H9 (cell line): ENCODE data around the gene C1QTNF9B. TPM values are rescaled to one million over a fixed set of nuclear protein-coding genes. Genes with fewer than 3 reads are reported as not detected.

ENCODE experiments used
- DNase-seq: peaks from one replicate; pipeline ENCODE4 v3.0.0-alpha.2; 2017
- H2AFZ ChIP-seq: one replicate; pipeline ENCODE4 v1.6.1; 2013; ENCODE audit warnings: mild to moderate bottlenecking, low read length, control low read depth, moderate library complexity
- H2AK5ac ChIP-seq: 2 replicates; pipeline ENCODE4 v1.6.1; 2013; ENCODE audit warnings: low read length, control low read depth, mixed read lengths; ENCODE audit not compliant: insufficient read length
- H2BK120ac ChIP-seq: one replicate; pipeline ENCODE4 v1.6.1; 2013; ENCODE audit warnings: low read depth, mild to moderate bottlenecking, low read length, control low read depth, inconsistent platforms; ENCODE audit not compliant: poor library complexity, severe bottlenecking
- H2BK12ac ChIP-seq: 2 replicates; pipeline ENCODE4 v1.6.1; 2013; ENCODE audit warnings: low read length, control low read depth, mixed read lengths, low read depth; ENCODE audit not compliant: insufficient read length
- H2BK15ac ChIP-seq: 2 replicates; pipeline ENCODE4 v1.6.1; 2013; ENCODE audit warnings: low read depth, low read length, control low read depth
- H2BK20ac ChIP-seq: one replicate; pipeline ENCODE4 v1.6.1; 2013; ENCODE audit warnings: low read depth, mild to moderate bottlenecking, low read length, control low read depth, inconsistent platforms; ENCODE audit not compliant: poor library complexity, severe bottlenecking
- H2BK5ac ChIP-seq: 2 replicates; pipeline ENCODE4 v1.6.1; 2013; ENCODE audit warnings: low read length, control low read depth, mixed read lengths; ENCODE audit not compliant: insufficient read length
- H3K14ac ChIP-seq: 2 replicates; pipeline ENCODE4 v1.6.1; 2013; ENCODE audit warnings: low read length, control low read depth; ENCODE audit not compliant: insufficient read depth
- H3K18ac ChIP-seq: 2 replicates; pipeline ENCODE4 v1.6.1; 2013; ENCODE audit warnings: low read depth, mild to moderate bottlenecking, mixed read lengths, low read length, control low read depth; ENCODE audit not compliant: insufficient read length
- H3K23ac ChIP-seq: 2 replicates; pipeline ENCODE4 v1.6.1; 2013; ENCODE audit warnings: low read length, control low read depth, mixed read lengths, low read depth; ENCODE audit not compliant: insufficient read length
- H3K23me2 ChIP-seq: 2 replicates; pipeline ENCODE4 v1.6.1; 2013; ENCODE audit warnings: low read depth, mild to moderate bottlenecking, mixed read lengths, low read length, control low read depth; ENCODE audit not compliant: insufficient read length, poor library complexity, severe bottlenecking
- H3K27ac ChIP-seq: 2 replicates; pipeline ENCODE4 v1.5.1; 2013; ENCODE audit warnings: low read length, control low read depth, mixed read lengths, low read depth; ENCODE audit not compliant: insufficient read length
- H3K27me3 ChIP-seq: 2 replicates; pipeline ENCODE4 v1.6.1; 2013; ENCODE audit warnings: low read length, control low read depth, inconsistent platforms; ENCODE audit not compliant: insufficient read depth
- H3K4ac ChIP-seq: 2 replicates; pipeline ENCODE4 v1.6.1; 2013; ENCODE audit warnings: low read depth, mild to moderate bottlenecking, control low read depth, inconsistent platforms, low read length, moderate library complexity
- H3K4me1 ChIP-seq: 2 replicates; pipeline ENCODE4 v1.6.1; 2013; ENCODE audit warnings: low read length, control low read depth, inconsistent platforms; ENCODE audit not compliant: insufficient read depth
- H3K4me2 ChIP-seq: 2 replicates; pipeline ENCODE4 v1.6.1; 2013; ENCODE audit warnings: low read length, control low read depth, mixed read lengths; ENCODE audit not compliant: insufficient read length, insufficient read depth
- H3K56ac ChIP-seq: 2 replicates; pipeline ENCODE4 v1.6.1; 2013; ENCODE audit warnings: low read depth, mild to moderate bottlenecking, mixed read lengths, low read length, control low read depth; ENCODE audit not compliant: insufficient read length
- H3K79me1 ChIP-seq: 2 replicates; pipeline ENCODE4 v1.6.1; 2013; ENCODE audit warnings: low read depth, mild to moderate bottlenecking, moderate library complexity, low read length, control low read depth, inconsistent platforms; ENCODE audit not compliant: insufficient read depth, poor library complexity, severe bottlenecking
- H3K79me2 ChIP-seq: 2 replicates; pipeline ENCODE4 v1.6.1; 2013; ENCODE audit warnings: low read length, control low read depth, inconsistent platforms; ENCODE audit not compliant: insufficient read depth
- H3K9ac ChIP-seq: 2 replicates; pipeline ENCODE4 v1.6.1; 2013; ENCODE audit warnings: low read length, control low read depth, mixed read lengths; ENCODE audit not compliant: insufficient read length; ENCODE audit errors: extremely low read depth
- H3K9me3 ChIP-seq: one replicate; pipeline ENCODE4 v1.6.1; 2013; ENCODE audit warnings: low read depth, low read length, inconsistent platforms; ENCODE audit not compliant: control insufficient read depth
- H3T11ph ChIP-seq: one replicate; pipeline ENCODE4 v1.6.1; 2013; ENCODE audit warnings: mild to moderate bottlenecking, low read length, control low read depth, inconsistent platforms
- H4K20me1 ChIP-seq: one replicate; pipeline ENCODE4 v1.6.1; 2013; ENCODE audit not compliant: control insufficient read depth, insufficient read length, insufficient read depth
- H4K5ac ChIP-seq: 2 replicates; pipeline ENCODE4 v1.6.1; 2013; ENCODE audit warnings: low read depth, mild to moderate bottlenecking, mixed read lengths, low read length, control low read depth; ENCODE audit not compliant: insufficient read length
- H4K8ac ChIP-seq: replicated peaks from 2 replicates; pipeline ENCODE4 v1.6.1; 2013; ENCODE audit warnings: low read length, control low read depth, mixed read lengths, low read depth; ENCODE audit not compliant: insufficient read length
- H4K91ac ChIP-seq: 2 replicates; pipeline ENCODE4 v1.6.1; 2013; ENCODE audit warnings: low read depth, mild to moderate bottlenecking, moderate library complexity, mixed read lengths, low read length, control low read depth; ENCODE audit not compliant: insufficient read length
- H3K27ac Mint-ChIP-seq, 3 experiments: 2 replicates in 2 of 3; 3 replicates in 1 of 3; pipeline ENCODE4 v1.8.0; 2020 to 2021; ENCODE audit warnings: mixed read lengths in 3 of 3, mild to moderate bottlenecking in 1 of 3, moderate library complexity in 1 of 3
- H3K27me3 Mint-ChIP-seq: 2 replicates; pipeline ENCODE4 v1.8.0; 2021; ENCODE audit warnings: low read depth, mild to moderate bottlenecking, moderate library complexity, mixed read lengths
- H3K36me3 Mint-ChIP-seq, 3 experiments: 2 replicates in 2 of 3; 3 replicates in 1 of 3; pipeline ENCODE4 v1.8.0; 2020 to 2021; ENCODE audit warnings: low read depth in 3 of 3, mixed read lengths in 3 of 3; ENCODE audit not compliant: insufficient read depth in 1 of 3
- H3K4me1 Mint-ChIP-seq, 2 experiments: 2 replicates each; pipeline ENCODE4 v1.8.0; 2020; ENCODE audit warnings: mixed read lengths in 2 of 2
- H3K4me3 Mint-ChIP-seq, 2 experiments: 2 replicates in 1 of 2; 3 replicates in 1 of 2; pipeline ENCODE4 v1.8.0; 2020 to 2021; ENCODE audit warnings: mild to moderate bottlenecking in 2 of 2, mixed read lengths in 2 of 2, moderate library complexity in 1 of 2
- H3K9me3 Mint-ChIP-seq, 2 experiments: 2 replicates in 1 of 2; 3 replicates in 1 of 2; pipeline ENCODE4 v1.8.0; 2020; ENCODE audit warnings: mild to moderate bottlenecking in 2 of 2, mixed read lengths in 2 of 2, moderate library complexity in 1 of 2
- WGBS: extraction: QIAGEN DNeasy Blood & Tissue Kit; methylation state at CpG from one replicate; pipeline ENCODE4 v1.1.7; 2013; ENCODE audit warnings: missing lambda C conversion rate, low lambda C conversion rate, mixed read lengths; ENCODE audit not compliant: insufficient read length; ENCODE audit errors: extremely low coverage; 5-methylcytosine and 5-hydroxymethylcytosine counted together
- total RNA-seq: library from RNA; stranded (reverse); gene quantifications from 2 replicates; pipeline ENCODE4 v1.2.1, GENCODE V29; 2021
- TF ChIP-seq, protein P1 (sequence below): fragments of 200-600 bp; sonication (generic); conservative IDR thresholded peaks from 3 replicates; pipeline ENCODE4 v1.8.0; 2021; ENCODE audit warnings: antibody characterized with exemption, mild to moderate bottlenecking

C1QTNF9B gene
- total RNA-seq, 1 experiment from 2014 or later = not detected

DNA sequence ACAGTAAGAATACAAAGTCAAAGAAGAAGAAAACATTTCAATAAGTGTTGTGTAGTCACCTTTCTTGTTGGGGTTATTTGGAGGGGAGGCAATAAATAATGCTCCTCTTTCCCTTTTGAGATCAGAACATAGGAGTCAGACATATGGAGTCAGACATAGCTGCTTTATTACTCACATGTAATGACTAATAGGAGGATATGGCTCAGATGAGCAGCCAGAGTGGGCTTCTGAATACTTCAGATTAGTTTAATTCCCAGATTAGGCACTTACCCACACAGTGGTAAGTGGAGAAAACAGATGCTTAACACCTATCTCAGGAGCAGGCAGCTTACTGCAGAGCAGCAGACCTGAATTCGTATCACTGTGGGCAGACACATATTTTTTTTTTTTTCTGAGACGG lies 31.7 kb upstream of the C1QTNF9B start:
- Histone ChIP-seq H2BK12ac (no peak overlapping the region), H3K4ac (no peak overlapping the region), H2BK5ac (no peak overlapping the region), H2AK5ac (no peak overlapping the region), H4K20me1 (no peaks in the 10 kb centered on the region), H3K79me2 (peaks cover 2% of the 10 kb centered on the region; the same call in 1 of the 2 replicates), H3K79me1 (no peaks in the 10 kb centered on the region), H3K56ac (no peak overlapping the region), H3K4me1 (no peaks in the 10 kb centered on the region), H3T11ph (no peak overlapping the region), H3K14ac (no peak overlapping the region), H3K9me3 (no peaks in the 10 kb centered on the region), H3K27ac (no peak overlapping the region), H2AFZ (no peak overlapping the region), H4K5ac (no peak overlapping the region), H4K91ac (no peak overlapping the region), H3K23ac (no peak overlapping the region), H3K9ac (no peak overlapping the region), H3K4me2 (no peak overlapping the region), H2BK20ac (no peak overlapping the region), H2BK15ac (no peak overlapping the region), H3K18ac (no peak overlapping the region), H2BK120ac (no peak overlapping the region), H3K27me3 (no peaks in the 10 kb centered on the region), H4K8ac (no peak overlapping the region), H3K23me2 (no peaks in the 10 kb centered on the region)
- DNase-seq = no peak
- H3K9me3 Mint-ChIP-seq = no peaks in the 10 kb centered on the region
- H3K4me3 Mint-ChIP-seq = no peak overlapping the region
- no CpG with 5 or more reads among the region's 2 CpGs for whole genome bisulfite sequencing
- H3K36me3 Mint-ChIP-seq = no peaks in the 10 kb centered on the region
- H3K27me3 Mint-ChIP-seq = no peaks in the 10 kb centered on the region
- TF ChIP-seq, protein P1, sequence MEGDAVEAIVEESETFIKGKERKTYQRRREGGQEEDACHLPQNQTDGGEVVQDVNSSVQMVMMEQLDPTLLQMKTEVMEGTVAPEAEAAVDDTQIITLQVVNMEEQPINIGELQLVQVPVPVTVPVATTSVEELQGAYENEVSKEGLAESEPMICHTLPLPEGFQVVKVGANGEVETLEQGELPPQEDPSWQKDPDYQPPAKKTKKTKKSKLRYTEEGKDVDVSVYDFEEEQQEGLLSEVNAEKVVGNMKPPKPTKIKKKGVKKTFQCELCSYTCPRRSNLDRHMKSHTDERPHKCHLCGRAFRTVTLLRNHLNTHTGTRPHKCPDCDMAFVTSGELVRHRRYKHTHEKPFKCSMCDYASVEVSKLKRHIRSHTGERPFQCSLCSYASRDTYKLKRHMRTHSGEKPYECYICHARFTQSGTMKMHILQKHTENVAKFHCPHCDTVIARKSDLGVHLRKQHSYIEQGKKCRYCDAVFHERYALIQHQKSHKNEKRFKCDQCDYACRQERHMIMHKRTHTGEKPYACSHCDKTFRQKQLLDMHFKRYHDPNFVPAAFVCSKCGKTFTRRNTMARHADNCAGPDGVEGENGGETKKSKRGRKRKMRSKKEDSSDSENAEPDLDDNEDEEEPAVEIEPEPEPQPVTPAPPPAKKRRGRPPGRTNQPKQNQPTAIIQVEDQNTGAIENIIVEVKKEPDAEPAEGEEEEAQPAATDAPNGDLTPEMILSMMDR = no peak
- H3K4me1 Mint-ChIP-seq = no peaks in the 10 kb centered on the region
- no peak overlapping the region for H3K27ac Mint-ChIP-seq
